OCI-LY3 (cell line): Measurements from ENCODE around the gene LAMA1.

ENCODE experiments used
- H2AFZ ChIP-seq: fragments of 200-600, 300-600 bp; shearing (Covaris generic); 2 replicates; pipeline ENCODE4 v1.6.0; 2014; ENCODE audit warnings: antibody characterized with exemption, low read depth, low read length
- H3K27ac ChIP-seq: fragments of 200-600, 300-600 bp; sonication (generic); 2 replicates; pipeline ENCODE4 v1.5.1; 2014; ENCODE audit warnings: mild to moderate bottlenecking, low read length, moderate library complexity, mixed read lengths
- H3K27me3 ChIP-seq: fragments of 200-600, 300-600 bp; sonication (generic); 2 replicates; pipeline ENCODE4 v1.6.1; 2014; ENCODE audit warnings: low read depth, low read length, mixed read lengths
- H3K36me3 ChIP-seq: fragments of 200-600, 300-600 bp; sonication (generic); replicated peaks from 2 replicates; pipeline ENCODE3; 2014; ENCODE audit warnings: low read depth, low read length, mixed read lengths
- H3K4me1 ChIP-seq: fragments of 300-600, 200-600 bp; sonication (generic); 2 replicates; pipeline ENCODE4 v1.6.1; 2014; ENCODE audit warnings: low read length, mixed read lengths
- H3K4me2 ChIP-seq: fragments of 200-600, 300-600 bp; sonication (generic); 2 replicates; pipeline ENCODE4 v1.6.1; 2014; ENCODE audit warnings: low read length, mixed read lengths
- H3K4me3 ChIP-seq: fragments of 300-600, 200-600 bp; sonication (generic); 2 replicates; pipeline ENCODE4 v1.5.1; 2014; ENCODE audit warnings: antibody characterized with exemption, mild to moderate bottlenecking, low read length, moderate library complexity
- H3K79me2 ChIP-seq: fragments of 300-600, 200-600 bp; shearing (Covaris generic); 2 replicates; pipeline ENCODE4 v1.6.1; 2014; ENCODE audit warnings: mild to moderate bottlenecking, low read length, mixed read lengths
- H3K9ac ChIP-seq: fragments of 300-600, 200-600 bp; shearing (Covaris generic); 2 replicates; pipeline ENCODE4 v1.6.0; 2014; ENCODE audit warnings: mild to moderate bottlenecking, low read length, moderate library complexity
- H3K9me3 ChIP-seq: fragments of 200-600, 300-600 bp; shearing (Covaris generic); 2 replicates; pipeline ENCODE4 v1.6.1; 2014; ENCODE audit warnings: low read length, mixed read lengths; ENCODE audit not compliant: insufficient read depth
- H4K20me1 ChIP-seq: fragments of 200-600, 300-600 bp; sonication (generic); 2 replicates; pipeline ENCODE4 v1.6.1; 2016; ENCODE audit warnings: low read length, mixed read lengths; ENCODE audit not compliant: insufficient read depth
- EZH2phosphoT487 ChIP-seq: fragments of 200-600 bp; shearing (Covaris generic); IDR thresholded peaks from 2 replicates; pipeline ENCODE4 v1.6.1; 2018; ENCODE audit warnings: antibody characterized with exemption, mixed run types, low read depth
- TF ChIP-seq, protein P1 (sequence below): fragments of 200-600, 300-600 bp; sonication (generic); IDR thresholded peaks from 2 replicates; pipeline ENCODE4 v1.5.1; 2014; ENCODE audit warnings: antibody characterized with exemption, low read length, low read depth

Gene LAMA1

DNA sequence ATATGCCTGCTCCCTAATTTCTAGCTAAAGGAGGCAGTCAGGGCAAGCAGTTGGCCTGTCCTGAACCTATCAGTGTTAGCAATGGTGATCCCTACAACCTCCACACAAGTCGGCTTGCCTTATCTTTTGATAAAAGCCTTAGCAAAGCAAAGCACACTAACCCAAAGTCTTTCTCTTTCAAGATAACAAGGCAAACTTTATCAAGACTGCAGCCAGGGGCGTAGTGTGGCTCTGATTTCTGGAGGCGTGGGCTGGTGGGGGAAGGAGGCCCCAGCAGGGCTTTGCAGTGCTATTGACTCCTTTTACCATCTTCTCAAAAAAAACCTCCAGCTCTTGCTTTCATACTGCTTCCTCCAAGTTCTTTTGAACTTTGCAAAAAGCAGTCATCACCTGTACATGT, 40.2 kb upstream of the LAMA1 start:
- TF ChIP-seq EZH2phosphoT487: no peak
- TF ChIP-seq, protein P1, sequence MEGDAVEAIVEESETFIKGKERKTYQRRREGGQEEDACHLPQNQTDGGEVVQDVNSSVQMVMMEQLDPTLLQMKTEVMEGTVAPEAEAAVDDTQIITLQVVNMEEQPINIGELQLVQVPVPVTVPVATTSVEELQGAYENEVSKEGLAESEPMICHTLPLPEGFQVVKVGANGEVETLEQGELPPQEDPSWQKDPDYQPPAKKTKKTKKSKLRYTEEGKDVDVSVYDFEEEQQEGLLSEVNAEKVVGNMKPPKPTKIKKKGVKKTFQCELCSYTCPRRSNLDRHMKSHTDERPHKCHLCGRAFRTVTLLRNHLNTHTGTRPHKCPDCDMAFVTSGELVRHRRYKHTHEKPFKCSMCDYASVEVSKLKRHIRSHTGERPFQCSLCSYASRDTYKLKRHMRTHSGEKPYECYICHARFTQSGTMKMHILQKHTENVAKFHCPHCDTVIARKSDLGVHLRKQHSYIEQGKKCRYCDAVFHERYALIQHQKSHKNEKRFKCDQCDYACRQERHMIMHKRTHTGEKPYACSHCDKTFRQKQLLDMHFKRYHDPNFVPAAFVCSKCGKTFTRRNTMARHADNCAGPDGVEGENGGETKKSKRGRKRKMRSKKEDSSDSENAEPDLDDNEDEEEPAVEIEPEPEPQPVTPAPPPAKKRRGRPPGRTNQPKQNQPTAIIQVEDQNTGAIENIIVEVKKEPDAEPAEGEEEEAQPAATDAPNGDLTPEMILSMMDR: no peak
- H2AFZ ChIP-seq: no peak overlapping the region

GRCh38 chr18:7155887-7156286, 38.3 kb upstream of the LAMA1 start:
- Histone ChIP-seq H3K9me3 (no peaks in the 10 kb centered on the region), H3K4me1 (no peaks in the 10 kb centered on the region), H3K36me3 (no peaks in the 10 kb centered on the region), H2AFZ (no peak overlapping the region), H3K27me3 (no peaks in the 10 kb centered on the region), H3K4me3 (no peak overlapping the region), H3K27ac (no peak overlapping the region), H3K79me2 (no peaks in the 10 kb centered on the region), H3K9ac (no peak overlapping the region), H4K20me1 (no peaks in the 10 kb centered on the region), H3K4me2 (no peak overlapping the region)
- TF ChIP-seq EZH2phosphoT487: no peak
- TF ChIP-seq, protein P1: no peak

More for the DNA sequence above, 40.2 kb upstream of the LAMA1 start:
- Histone ChIP-seq H4K20me1 (no peaks in the 10 kb centered on the region), H3K27me3 (no peaks in the 10 kb centered on the region), H3K4me1 (no peaks in the 10 kb centered on the region), H3K4me3 (no peak overlapping the region), H3K9ac (no peak overlapping the region), H3K27ac (no peak overlapping the region), H3K4me2 (no peak overlapping the region), H3K36me3 (no peaks in the 10 kb centered on the region), H3K9me3 (no peaks in the 10 kb centered on the region), H3K79me2 (no peaks in the 10 kb centered on the region)

DNA sequence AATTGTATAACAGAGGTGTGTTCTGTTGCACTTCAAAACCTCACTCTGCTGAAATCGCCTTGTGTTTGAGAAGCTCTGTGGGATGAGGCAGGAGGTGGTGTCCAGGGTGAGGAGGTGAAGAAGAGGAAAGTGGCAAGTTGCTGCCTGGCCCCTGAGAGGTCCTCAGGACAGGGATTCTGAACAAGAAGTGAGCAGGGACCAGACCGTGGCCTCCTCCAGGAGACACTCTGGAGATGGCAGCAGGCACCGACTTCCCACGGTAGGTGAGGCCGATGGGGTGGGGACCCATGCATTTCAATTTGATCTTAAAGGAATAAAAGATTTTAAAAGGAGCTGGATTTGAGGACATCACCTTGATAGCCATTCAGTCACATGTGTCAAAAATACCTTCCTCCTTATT, 37.5 kb upstream of the LAMA1 start:
- no peaks in the 10 kb centered on the region for H3K79me2 ChIP-seq
- H4K20me1 ChIP-seq: no peaks in the 10 kb centered on the region
- TF ChIP-seq, protein P1: no peak
- TF ChIP-seq EZH2phosphoT487: no peak
- H3K27me3 ChIP-seq: no peaks in the 10 kb centered on the region
- no peaks in the 10 kb centered on the region for H3K36me3 ChIP-seq
- H3K4me2 ChIP-seq: no peak overlapping the region
- no peak overlapping the region for H3K27ac ChIP-seq
- H2AFZ ChIP-seq: no peak overlapping the region
- no peak overlapping the region for H3K4me3 ChIP-seq
- no peaks in the 10 kb centered on the region for H3K9me3 ChIP-seq
- no peaks in the 10 kb centered on the region for H3K4me1 ChIP-seq
- H3K9ac ChIP-seq: no peak overlapping the region

- H3K4me1 ChIP-seq: no peaks in the 10 kb centered on the region
- H3K9ac ChIP-seq: no peak overlapping the region
- H3K27ac ChIP-seq: no peak overlapping the region
- no peaks in the 10 kb centered on the region for H4K20me1 ChIP-seq
- H3K9me3 ChIP-seq: no peaks in the 10 kb centered on the region
- H3K4me3 ChIP-seq: no peak overlapping the region
- no peaks in the 10 kb centered on the region for H3K36me3 ChIP-seq
- no peaks in the 10 kb centered on the region for H3K27me3 ChIP-seq
- no peak overlapping the region for H3K4me2 ChIP-seq
- no peaks in the 10 kb centered on the region for H3K79me2 ChIP-seq
- H2AFZ ChIP-seq: no peak overlapping the region
- no peak for TF ChIP-seq EZH2phosphoT487
Measured at GRCh38 chr18:7152440-7152839, 34.8 kb upstream of the LAMA1 start.

GRCh38 chr18:7147399-7147798, 29.8 kb upstream of the LAMA1 start:
- H3K9me3 ChIP-seq: no peaks in the 10 kb centered on the region
- no peak overlapping the region for H3K4me2 ChIP-seq
- TF ChIP-seq EZH2phosphoT487: no peak
- TF ChIP-seq, protein P1: no peak
- no peak overlapping the region for H2AFZ ChIP-seq
- no peak overlapping the region for H3K27ac ChIP-seq
- no peaks in the 10 kb centered on the region for H3K4me1 ChIP-seq
- no peak overlapping the region for H3K4me3 ChIP-seq
- no peaks in the 10 kb centered on the region for H4K20me1 ChIP-seq
- H3K79me2 ChIP-seq: no peaks in the 10 kb centered on the region
- no peaks in the 10 kb centered on the region for H3K27me3 ChIP-seq
- no peaks in the 10 kb centered on the region for H3K36me3 ChIP-seq
- H3K9ac ChIP-seq: no peak overlapping the region
